ENCODE measurements around the gene MCM5.
"Not testable (repeated sequence)": the region's sequence is repeated elsewhere in the genome, so short reads cannot be mapped to it uniquely, and the experiment has no call there.

MCM5 gene

DNA sequence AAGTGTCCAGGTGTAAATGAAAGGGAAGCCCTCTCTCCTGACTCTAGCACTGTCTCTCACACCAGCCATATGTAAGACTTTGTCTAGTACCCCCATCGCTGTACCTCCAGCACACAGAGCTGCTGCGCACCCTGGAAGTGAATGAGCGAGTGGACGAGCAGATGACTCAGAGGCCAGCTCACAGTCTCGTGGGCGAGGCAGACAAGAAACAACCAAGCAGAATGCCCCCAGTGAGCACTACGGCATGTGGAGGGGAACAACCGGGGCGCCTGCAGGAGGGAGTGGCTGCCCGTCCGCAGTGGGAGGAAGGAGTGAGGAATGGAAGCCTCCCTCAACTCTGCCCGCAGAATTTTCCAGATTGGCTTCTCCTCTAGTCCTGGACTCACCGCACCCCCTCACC is 46.4 kb downstream of the MCM5 start:
- DNase-seq (ENCODE audit: extremely low spot score, insufficient read length, low read depth) (no peak), FAIRE-seq (no peak)

- DNase-seq (ENCODE audit: extremely low spot score, insufficient read length, low read depth) (no peak), FAIRE-seq (no peak)
These were observed 48.6 kb downstream of the MCM5 start for GRCh38 chr22:35448523-35448922.

GRCh38 chr22:35449829-35450689 is 50.1 kb downstream of the MCM5 start:
- FAIRE-seq (no peak), DNase-seq (ENCODE audit: extremely low spot score, insufficient read length, low read depth) (no peak)

GRCh38 chr22:35450824-35451569 is 51.1 kb downstream of the MCM5 start:
- FAIRE-seq: no peak
- no peak for DNase-seq (ENCODE audit: extremely low spot score, insufficient read length, low read depth)

GRCh38 chr22:35451592-35451991 is 51.7 kb downstream of the MCM5 start:
- no peak for DNase-seq (ENCODE audit: extremely low spot score, insufficient read length, low read depth)
- FAIRE-seq: no peak

DNA sequence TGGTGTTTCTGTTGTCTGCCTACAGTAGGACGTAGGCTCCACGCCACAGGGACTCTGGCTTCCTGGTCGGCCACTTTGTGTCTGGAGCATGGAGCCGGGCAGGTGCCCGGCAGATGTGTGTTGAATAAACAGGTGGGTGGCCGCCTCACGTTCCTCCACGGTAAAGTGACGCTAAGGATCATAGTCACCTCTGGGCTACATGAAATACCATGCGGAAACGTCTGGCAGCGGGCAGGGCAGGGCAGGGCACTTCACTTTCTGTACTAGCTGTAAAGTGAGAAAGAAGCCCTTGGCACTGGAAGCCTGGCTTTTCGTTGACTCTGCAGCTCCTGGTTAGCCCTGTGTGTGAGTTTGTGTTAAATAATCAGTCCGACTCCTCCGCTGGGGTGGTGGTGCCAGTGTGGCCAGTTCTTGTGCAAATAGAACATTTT is 52.4 kb downstream of the MCM5 start:
- DNase-seq (ENCODE audit: extremely low spot score, insufficient read length, low read depth) (no peak), FAIRE-seq (no peak)

DNA sequence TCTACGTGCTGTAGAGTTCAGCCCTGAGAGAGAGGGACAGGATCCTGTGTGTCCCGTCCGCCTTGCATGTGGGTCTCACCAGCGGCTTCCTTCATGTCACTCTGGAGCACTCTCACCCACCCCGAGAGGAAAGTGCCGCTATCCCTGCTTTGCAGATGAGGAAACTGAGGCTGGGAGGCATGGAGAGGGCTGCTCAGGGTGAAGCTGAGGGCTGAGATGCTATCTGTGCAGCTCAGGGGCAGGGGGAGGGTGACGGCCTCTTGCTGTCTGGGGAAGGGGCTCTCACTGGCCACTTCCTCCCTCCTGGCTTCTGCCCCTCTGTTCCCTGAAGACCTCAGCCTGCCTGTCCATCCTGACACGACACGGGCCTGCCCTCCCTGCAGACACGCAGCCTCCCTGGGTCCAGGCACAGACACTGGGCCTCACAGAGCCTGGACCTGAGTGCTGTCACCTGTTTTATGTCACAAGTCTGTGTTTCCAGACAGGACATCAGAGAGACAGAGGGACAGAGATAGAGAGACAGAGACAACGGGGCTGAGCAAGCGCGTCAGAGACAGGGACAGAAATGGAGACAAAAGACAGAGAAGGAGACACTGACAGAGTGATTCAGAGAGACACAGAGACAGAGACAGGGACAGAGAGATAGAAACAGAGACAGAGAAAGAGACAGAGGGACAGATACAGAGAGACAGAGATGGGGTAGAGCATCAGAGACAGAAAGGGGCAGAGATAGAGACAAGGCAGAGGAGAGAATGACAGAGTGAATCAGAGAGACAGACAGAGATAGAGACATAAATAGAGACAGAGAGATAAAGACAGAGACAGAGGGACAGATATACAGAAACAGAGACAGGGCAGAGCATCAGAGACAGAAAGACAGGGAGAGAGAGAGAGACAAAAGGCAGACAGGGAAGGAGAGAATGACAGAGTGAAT is 53.1 kb downstream of the MCM5 start:
- FAIRE-seq: no peak
- DNase-seq (ENCODE audit: extremely low spot score, insufficient read length, low read depth): no peak

GRCh38 chr22:35454416-35455054 is 54.6 kb downstream of the MCM5 start:
- DNase-seq (ENCODE audit: extremely low spot score, insufficient read length, low read depth) (no peak), FAIRE-seq (no peak)

DNA sequence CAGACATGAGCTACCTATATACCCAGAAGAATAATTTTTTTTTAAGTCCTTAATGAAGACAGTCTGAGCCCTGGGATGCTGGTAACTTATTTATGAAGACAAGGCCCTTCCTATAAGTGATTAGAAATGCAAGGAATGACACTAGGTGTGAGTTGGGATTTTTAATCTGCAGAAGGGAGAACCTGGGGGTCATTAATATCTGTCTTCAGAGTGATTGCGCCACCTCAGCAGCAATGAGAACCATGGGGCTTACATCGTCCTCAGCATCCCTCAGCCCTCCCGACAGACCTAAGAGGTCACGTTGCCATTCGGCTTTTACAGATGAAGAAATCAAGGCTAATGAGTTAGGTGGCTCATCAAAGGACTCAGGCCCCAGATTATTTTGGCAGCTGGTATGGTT is 55.6 kb downstream of the MCM5 start:
- no peak for FAIRE-seq
- DNase-seq (ENCODE audit: extremely low spot score, insufficient read length, low read depth): no peak

DNA sequence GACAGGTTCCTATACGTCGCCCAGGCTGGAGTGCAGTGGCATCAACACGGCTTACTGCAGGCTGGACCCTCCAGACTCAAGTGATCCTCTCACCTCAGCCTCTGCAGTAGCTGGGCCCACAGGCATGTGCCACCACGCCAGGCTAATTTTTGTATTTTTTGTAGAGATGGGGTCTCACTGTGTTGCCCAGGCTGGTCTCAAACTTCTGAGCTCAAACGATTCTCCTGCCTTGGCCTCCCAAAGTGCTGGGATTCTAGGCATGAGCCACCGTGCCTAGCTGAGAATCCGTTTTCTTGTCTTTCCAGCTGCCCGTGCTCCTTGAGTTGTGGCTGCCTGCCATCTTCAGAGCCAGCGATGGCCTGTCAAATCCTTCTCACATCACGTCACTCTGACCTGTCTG is 56.8 kb downstream of the MCM5 start:
- no peak for DNase-seq (ENCODE audit: extremely low spot score, insufficient read length, low read depth)
- no peak for FAIRE-seq

DNA sequence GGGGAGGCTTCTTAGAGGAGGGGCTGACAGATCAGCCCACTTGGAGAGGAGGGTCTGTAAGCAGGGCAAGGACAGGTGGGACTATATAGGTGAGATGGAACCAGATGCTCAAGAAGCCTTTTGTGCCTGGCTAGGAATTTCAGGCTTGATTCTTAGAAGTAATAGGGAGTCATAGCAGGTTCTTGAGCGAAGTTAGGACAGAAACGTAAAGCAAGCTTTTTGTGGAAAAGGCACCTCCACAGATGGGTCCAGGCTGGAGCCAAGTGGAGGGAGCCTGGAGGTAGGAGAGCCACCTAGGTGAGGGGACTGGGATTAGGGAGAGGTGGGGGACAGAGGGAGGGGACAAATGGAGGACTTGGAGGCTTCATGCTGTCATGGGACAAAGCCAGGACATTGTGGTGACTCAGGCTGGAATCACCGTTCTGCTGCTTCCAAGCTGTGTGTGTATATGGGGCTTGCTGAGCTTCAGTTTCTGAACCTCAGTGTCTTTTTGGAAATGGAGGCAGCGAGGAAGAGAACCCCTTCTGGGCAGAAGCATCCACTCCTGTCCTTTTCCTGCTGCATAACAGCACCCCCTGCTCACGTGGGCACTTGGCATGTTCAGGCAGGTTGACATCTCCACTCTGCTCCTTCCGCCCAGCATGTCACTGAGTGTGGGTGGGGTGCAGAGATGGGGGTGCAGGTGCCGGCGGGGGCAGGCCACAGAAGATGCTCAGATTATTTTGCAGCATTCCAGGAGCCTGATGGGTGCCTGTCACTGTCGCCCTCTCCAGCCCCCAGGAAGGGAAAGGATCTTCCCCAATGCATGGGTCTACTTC is 58.0 kb downstream of the MCM5 start:
- FAIRE-seq: no peak
- no peak for DNase-seq (ENCODE audit: extremely low spot score, insufficient read length, low read depth)

- DNase-seq (ENCODE audit: extremely low spot score, insufficient read length, low read depth) (no peak), FAIRE-seq (no peak)
These were observed 58.8 kb downstream of the MCM5 start for GRCh38 chr22:35458547-35459422.

DNA sequence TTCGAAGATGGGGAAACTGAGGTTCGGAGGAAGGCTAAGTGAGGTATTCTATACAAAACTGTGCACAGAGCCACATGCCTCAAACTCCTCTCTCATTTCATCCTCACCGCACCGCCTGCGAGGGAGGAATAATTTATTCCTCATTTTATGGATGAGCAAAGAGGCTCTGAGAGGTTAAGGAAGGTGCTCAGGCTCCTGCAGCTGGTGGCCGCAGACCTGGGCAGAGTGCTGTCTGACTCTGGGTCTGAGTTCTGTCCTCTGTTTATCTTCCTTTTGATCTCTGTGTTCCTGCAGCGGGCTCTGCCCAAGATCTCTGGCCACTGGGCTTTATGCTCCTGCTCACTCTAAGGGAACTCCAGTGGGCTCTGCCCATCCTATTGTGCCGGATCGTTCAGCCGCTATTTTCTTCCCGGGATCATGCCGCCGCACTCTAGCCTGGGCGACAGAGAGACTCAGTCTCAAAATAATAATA is 59.5 kb downstream of the MCM5 start:
- no peak for DNase-seq (ENCODE audit: extremely low spot score, insufficient read length, low read depth)
- no peak for FAIRE-seq

DNA sequence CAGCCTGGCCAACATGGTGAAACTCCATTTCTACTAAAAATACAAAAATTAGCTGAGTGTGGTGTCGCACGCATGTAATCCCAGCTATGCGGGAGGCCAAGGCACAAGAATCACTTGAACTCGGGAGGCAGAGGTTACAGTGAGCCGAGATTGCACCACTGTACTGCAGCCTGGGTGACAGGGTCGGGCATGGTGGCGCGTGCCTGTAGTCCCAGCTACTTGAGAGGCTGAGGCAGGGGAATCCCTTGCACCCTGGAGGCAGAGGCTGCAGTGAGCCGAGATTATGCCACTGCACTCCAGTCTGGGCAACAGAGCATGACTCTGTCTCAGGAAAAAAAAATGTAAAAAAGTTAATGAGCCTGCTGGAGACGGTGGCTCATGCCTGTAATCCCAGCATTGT is 60.0 kb downstream of the MCM5 start:
- not testable (repeated sequence) for DNase-seq (ENCODE audit: extremely low spot score, insufficient read length, low read depth); FAIRE-seq

GRCh38 chr22:35460688-35461087 is 60.7 kb downstream of the MCM5 start:
- FAIRE-seq: no peak
- no peak for DNase-seq (ENCODE audit: extremely low spot score, insufficient read length, low read depth)

- FAIRE-seq: no peak
- no peak for DNase-seq (ENCODE audit: extremely low spot score, insufficient read length, low read depth)
These were observed 62.7 kb downstream of the MCM5 start for GRCh38 chr22:35462498-35463230.

DNA sequence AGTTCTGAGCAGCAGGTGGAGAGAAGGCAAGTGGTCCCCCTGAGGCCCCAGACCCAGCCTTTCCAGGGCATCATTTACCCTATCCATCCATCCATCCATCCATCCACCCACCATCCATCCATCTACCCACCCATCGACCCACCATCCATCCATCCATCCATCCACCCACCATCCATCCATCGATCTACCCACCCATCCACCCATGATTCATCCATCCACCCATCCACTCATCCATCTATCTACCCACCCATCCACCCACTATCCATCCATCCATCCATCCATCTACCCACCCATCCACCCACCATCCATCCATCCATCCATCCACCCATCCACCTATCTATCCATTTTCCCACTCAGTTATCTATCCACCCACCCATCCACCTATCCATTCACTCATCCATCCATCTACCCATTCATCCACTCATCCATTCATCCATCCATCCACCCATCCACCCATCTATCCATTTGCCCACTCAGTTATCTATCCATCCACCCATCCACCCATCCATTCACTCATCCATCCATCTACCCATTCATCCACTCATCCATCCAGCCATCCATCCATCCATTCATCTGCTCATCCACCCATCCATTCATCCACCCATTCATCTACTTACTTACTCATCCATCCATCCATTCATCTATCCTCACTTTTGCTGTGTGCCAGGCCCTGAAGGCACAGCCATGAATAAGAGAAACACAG is 63.4 kb downstream of the MCM5 start:
- DNase-seq (ENCODE audit: extremely low spot score, insufficient read length, low read depth) (no peak), FAIRE-seq (no peak)

Measured in GM18507 (cell line).